IPS DF 19.7 (cell line): ENCODE data around the gene ARAP3.

ENCODE experiments used
- DNase-seq: peaks from one replicate; pipeline ENCODE4 v3.0.0-alpha.2; 2013; ENCODE audit warnings: low read depth, low spot score

Gene ARAP3

GRCh38 chr5:141668601-141669265 lies 13.3 kb downstream of the ARAP3 start:
- no peak for DNase-seq

GRCh38 chr5:141665995-141666940 lies 15.8 kb downstream of the ARAP3 start:
- DNase-seq = no peak

- no peak for DNase-seq
Observed at GRCh38 chr5:141664733-141665461, 17.1 kb downstream of the ARAP3 start.

- DNase-seq = no peak
Observed at GRCh38 chr5:141663506-141663905, 18.5 kb downstream of the ARAP3 start.

- no peak for DNase-seq
Observed at GRCh38 chr5:141662028-141662427, 20.0 kb downstream of the ARAP3 start.

GRCh38 chr5:141657937-141658545 lies 24.0 kb downstream of the ARAP3 start:
- no peak for DNase-seq

GRCh38 chr5:141657404-141657803 lies 24.6 kb downstream of the ARAP3 start:
- DNase-seq = no peak

- DNase-seq = no peak
Observed at GRCh38 chr5:141656396-141656795, 25.6 kb downstream of the ARAP3 start.

GRCh38 chr5:141655020-141655419 lies 27.0 kb downstream of the ARAP3 start:
- DNase-seq = no peak

- DNase-seq = no peak
Observed at GRCh38 chr5:141654298-141654697, 27.7 kb downstream of the ARAP3 start.

- DNase-seq = no peak
Observed at GRCh38 chr5:141651728-141652105, 30.3 kb downstream of the ARAP3 start.

GRCh38 chr5:141650851-141651727 lies 30.9 kb downstream of the ARAP3 start, which contains the start of gene FCHSD1:
TSS of gene FCHSD1 (minus strand) at chr5:141651418. CDS start at chr5:141651368, 50 bp downstream.
- no peak for DNase-seq

GRCh38 chr5:141649972-141650371 lies 32.1 kb downstream of the ARAP3 start:
- DNase-seq = no peak

- no peak for DNase-seq
Observed at GRCh38 chr5:141649056-141649688, 32.9 kb downstream of the ARAP3 start.

- DNase-seq = no peak
Observed at GRCh38 chr5:141647851-141648250, 34.2 kb downstream of the ARAP3 start.

GRCh38 chr5:141647242-141647641 lies 34.8 kb downstream of the ARAP3 start:
- no peak for DNase-seq

- no peak for DNase-seq
Observed at GRCh38 chr5:141646026-141646425, 36.0 kb downstream of the ARAP3 start.

GRCh38 chr5:141641634-141642267 lies 40.3 kb downstream of the ARAP3 start:
- DNase-seq = no peak

- DNase-seq = no peak
Observed at GRCh38 chr5:141640698-141641097, 41.3 kb downstream of the ARAP3 start.

GRCh38 chr5:141640051-141640415 lies 42.0 kb downstream of the ARAP3 start:
- DNase-seq = no peak
